ENCODE results near the gene CYP2R1.
"Not testable (repeated sequence)": the region's sequence is repeated elsewhere in the genome, so short reads cannot be mapped to it uniquely, and the experiment has no call there.

The CYP2R1 gene

GRCh38 chr11:14882196-14882595 is 9.8 kb downstream of the CYP2R1 start:
- peaks cover 3% of the 10 kb centered on the region for H3K9me3 ChIP-seq (ENCODE audit: low read length)
- H3K36me3 ChIP-seq (ENCODE audit: insufficient read depth, low read length) = peaks cover 8% of the 10 kb centered on the region
- no peak overlapping the region for H3K4me3 ChIP-seq (ENCODE audit: low read length)
- H3K27me3 ChIP-seq (ENCODE audit: insufficient read depth, low read length) = no peaks in the 10 kb centered on the region
- H3K4me1 ChIP-seq (ENCODE audit: insufficient read depth, low read length) = no peaks in the 10 kb centered on the region
- no peak overlapping the region for H2AFZ ChIP-seq (ENCODE audit: low read depth, low read length)

DNA sequence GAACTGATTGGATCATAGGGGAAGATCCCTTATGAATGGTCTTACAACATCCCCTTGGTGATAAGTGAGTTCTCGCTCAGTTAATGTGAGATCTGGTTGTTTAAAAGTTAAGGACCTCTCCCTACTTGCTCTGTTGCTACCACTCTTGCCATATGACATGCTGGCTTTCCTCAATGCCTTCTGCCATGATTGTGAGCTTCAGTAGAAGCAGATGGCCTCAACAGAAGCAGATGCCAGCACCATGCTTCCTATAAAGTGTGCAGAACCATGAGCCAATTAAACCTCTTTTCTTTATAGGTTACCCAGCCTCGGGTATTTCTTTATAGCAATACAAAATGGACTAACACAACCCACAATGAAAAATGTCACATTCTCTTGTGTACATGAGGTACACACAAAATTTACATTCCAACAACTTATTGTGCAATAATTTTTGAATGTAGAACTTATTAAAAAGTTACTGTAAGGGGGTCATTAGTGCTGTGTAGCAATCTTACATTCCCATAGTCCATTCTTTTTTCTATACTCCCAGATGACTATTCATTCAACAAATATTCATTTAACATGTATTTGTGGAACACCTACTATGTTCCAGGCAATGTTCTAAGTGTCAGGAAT is 10.3 kb downstream of the CYP2R1 start:
- Histone ChIP-seq H3K4me1 (ENCODE audit: insufficient read depth, low read length) (no peaks in the 10 kb centered on the region), H3K36me3 (ENCODE audit: insufficient read depth, low read length) (peaks cover 12% of the 10 kb centered on the region), H2AFZ (ENCODE audit: low read depth, low read length) (no peak overlapping the region), H3K4me3 (ENCODE audit: low read length) (no peak overlapping the region), H3K9me3 (ENCODE audit: low read length) (peaks cover 3% of the 10 kb centered on the region), H3K27me3 (ENCODE audit: insufficient read depth, low read length) (no peaks in the 10 kb centered on the region)

DNA sequence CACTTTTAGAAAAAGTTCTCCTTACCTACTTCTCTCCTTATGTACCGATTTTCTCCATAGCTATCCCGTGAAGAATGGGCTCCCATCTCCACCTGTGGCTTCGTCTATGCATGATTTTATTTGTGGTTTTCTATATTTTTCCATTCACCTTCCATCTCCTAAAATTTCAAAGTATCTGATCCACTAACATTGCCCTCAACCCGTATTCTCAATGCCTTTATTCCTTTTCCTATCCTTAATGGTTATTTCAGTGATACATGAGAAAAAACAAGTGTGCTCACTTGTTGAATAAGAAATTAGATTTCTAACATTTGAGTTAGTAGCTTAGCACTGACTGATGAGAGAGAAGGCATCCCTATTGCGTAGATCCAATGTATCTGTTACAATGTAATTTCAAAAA is 16.9 kb downstream of the CYP2R1 start:
- Histone ChIP-seq H3K27me3 (ENCODE audit: insufficient read depth, low read length) (no peaks in the 10 kb centered on the region), H3K4me1 (ENCODE audit: insufficient read depth, low read length) (no peaks in the 10 kb centered on the region), H3K9me3 (ENCODE audit: low read length) (no peaks in the 10 kb centered on the region), H3K36me3 (ENCODE audit: insufficient read depth, low read length) (peaks cover 12% of the 10 kb centered on the region), H2AFZ (ENCODE audit: low read depth, low read length) (no peak overlapping the region), H3K4me3 (ENCODE audit: low read length) (no peak overlapping the region)

GRCh38 chr11:14873632-14874031 is 18.4 kb downstream of the CYP2R1 start:
- Histone ChIP-seq H3K36me3 (ENCODE audit: insufficient read depth, low read length) (peaks cover 23% of the 10 kb centered on the region), H3K9me3 (ENCODE audit: low read length) (no peaks in the 10 kb centered on the region), H2AFZ (ENCODE audit: low read depth, low read length) (no peak overlapping the region), H3K4me1 (ENCODE audit: insufficient read depth, low read length) (no peaks in the 10 kb centered on the region), H3K4me3 (ENCODE audit: low read length) (no peak overlapping the region), H3K27me3 (ENCODE audit: insufficient read depth, low read length) (no peaks in the 10 kb centered on the region)

DNA sequence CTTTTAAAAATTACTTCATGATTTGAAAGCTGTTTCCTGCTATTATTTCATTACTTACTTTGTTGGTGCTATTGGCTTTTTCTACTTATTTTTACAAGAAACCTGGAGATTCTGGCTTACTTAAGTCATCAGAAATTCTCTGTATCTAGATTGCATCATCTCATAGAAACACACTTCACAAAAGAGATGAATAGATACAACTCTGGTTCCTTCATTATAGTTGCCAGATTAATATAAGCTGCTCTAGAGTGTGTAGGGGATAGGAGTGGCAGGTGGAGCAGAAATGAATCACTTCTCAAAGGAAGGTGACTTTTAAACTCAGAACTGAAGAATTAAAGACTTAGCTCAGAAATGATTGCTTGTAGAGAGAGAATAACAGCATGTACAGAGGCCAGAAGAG is 20.0 kb downstream of the CYP2R1 start:
- Histone ChIP-seq H3K27me3 (ENCODE audit: insufficient read depth, low read length) (no peaks in the 10 kb centered on the region), H3K36me3 (ENCODE audit: insufficient read depth, low read length) (peaks cover 31% of the 10 kb centered on the region), H3K4me1 (ENCODE audit: insufficient read depth, low read length) (no peaks in the 10 kb centered on the region), H3K9me3 (ENCODE audit: low read length) (no peaks in the 10 kb centered on the region), H2AFZ (ENCODE audit: low read depth, low read length) (no peak overlapping the region), H3K4me3 (ENCODE audit: low read length) (no peak overlapping the region)

DNA sequence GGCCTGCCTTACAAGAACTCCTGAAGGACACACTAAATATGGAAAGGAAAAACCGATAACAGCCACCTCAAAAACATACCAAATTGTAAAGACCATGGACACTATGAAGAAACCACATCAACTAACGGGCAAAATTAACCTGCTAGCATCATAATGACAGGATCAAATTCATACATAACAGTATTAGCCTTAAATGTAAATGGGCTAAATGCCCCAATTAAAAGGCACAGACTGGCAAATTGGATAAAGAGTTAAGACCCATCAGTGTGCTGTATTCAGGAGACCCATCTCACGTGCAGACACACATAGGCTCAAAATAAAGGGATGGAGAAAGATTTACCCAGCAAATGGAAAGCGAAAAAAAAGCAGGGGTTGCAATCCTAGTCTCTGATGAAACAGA is 28.3 kb downstream of the CYP2R1 start:
- peaks cover 17% of the 10 kb centered on the region for H3K36me3 ChIP-seq (ENCODE audit: insufficient read depth, low read length)
- H3K4me3 ChIP-seq (ENCODE audit: low read length); H3K9me3 ChIP-seq (ENCODE audit: low read length); H3K4me1 ChIP-seq (ENCODE audit: insufficient read depth, low read length); H3K27me3 ChIP-seq (ENCODE audit: insufficient read depth, low read length); H2AFZ ChIP-seq (ENCODE audit: low read depth, low read length): not testable (repeated sequence)

- peaks cover 2% of the 10 kb centered on the region for H3K4me1 ChIP-seq (ENCODE audit: insufficient read depth, low read length)
Measured at GRCh38 chr11:14861680-14862079, 30.4 kb downstream of the CYP2R1 start.

GRCh38 chr11:14860511-14860910 is 31.5 kb downstream of the CYP2R1 start:
- Histone ChIP-seq H3K36me3 (ENCODE audit: insufficient read depth, low read length) (peaks cover 4% of the 10 kb centered on the region), H3K27me3 (ENCODE audit: insufficient read depth, low read length) (no peaks in the 10 kb centered on the region), H3K9me3 (ENCODE audit: low read length) (no peaks in the 10 kb centered on the region), H3K4me1 (ENCODE audit: insufficient read depth, low read length) (peaks cover 2% of the 10 kb centered on the region), H2AFZ (ENCODE audit: low read depth, low read length) (no peak overlapping the region), H3K4me3 (ENCODE audit: low read length) (no peak overlapping the region)

More at GRCh38 chr11:14861680-14862079, 30.4 kb downstream of the CYP2R1 start:
- Histone ChIP-seq H3K27me3 (ENCODE audit: insufficient read depth, low read length) (no peaks in the 10 kb centered on the region), H3K4me3 (ENCODE audit: low read length) (no peak overlapping the region), H3K36me3 (ENCODE audit: insufficient read depth, low read length) (peaks cover 4% of the 10 kb centered on the region), H3K9me3 (ENCODE audit: low read length) (no peaks in the 10 kb centered on the region), H2AFZ (ENCODE audit: low read depth, low read length) (no peak overlapping the region)

DNA sequence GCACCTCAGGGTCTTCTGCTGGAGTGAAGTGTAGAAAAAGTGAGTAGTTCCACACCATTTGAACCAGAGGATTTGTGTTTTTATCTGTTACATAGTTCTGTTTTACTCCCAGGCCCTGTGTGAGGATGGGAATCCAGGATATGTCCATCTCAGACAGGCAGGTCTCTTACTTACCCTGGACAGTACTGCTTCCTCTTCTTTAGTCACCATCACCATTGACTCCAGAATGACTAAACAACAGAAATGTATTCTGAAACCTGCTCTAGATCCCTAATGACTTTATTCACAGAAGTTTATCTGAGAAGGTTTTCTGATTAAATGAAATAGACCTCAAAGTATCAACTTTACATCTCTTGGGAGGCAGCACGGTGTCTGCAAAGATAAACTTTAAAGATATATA is 33.6 kb downstream of the CYP2R1 start:
- Histone ChIP-seq H3K36me3 (ENCODE audit: insufficient read depth, low read length) (peaks cover 2% of the 10 kb centered on the region), H3K27me3 (ENCODE audit: insufficient read depth, low read length) (no peaks in the 10 kb centered on the region), H3K4me1 (ENCODE audit: insufficient read depth, low read length) (peaks cover 2% of the 10 kb centered on the region), H3K9me3 (ENCODE audit: low read length) (no peaks in the 10 kb centered on the region), H2AFZ (ENCODE audit: low read depth, low read length) (no peak overlapping the region), H3K4me3 (ENCODE audit: low read length) (no peak overlapping the region)

DNA sequence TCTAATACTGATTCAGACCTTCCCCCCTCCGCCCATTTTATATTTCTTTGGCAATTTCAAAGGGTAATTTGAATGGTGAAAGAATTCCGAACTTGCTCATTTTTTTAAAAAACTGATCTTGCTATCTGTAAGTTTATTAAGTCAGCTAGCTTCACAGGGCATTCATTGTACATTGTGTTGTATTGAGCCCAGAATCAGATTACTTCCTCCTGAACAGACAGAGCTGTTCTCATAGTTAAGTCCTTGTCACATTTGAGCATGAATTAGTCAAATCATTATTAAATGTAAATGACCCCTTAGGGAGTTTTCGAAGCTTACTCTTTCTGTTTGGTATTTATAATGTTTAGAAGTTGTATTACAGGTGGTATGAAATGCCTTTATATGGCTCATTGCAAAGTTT is 34.4 kb downstream of the CYP2R1 start:
- Histone ChIP-seq H3K4me1 (ENCODE audit: insufficient read depth, low read length) (peaks cover 2% of the 10 kb centered on the region), H3K4me3 (ENCODE audit: low read length) (no peak overlapping the region), H2AFZ (ENCODE audit: low read depth, low read length) (no peak overlapping the region), H3K9me3 (ENCODE audit: low read length) (no peaks in the 10 kb centered on the region), H3K27me3 (ENCODE audit: insufficient read depth, low read length) (no peaks in the 10 kb centered on the region), H3K36me3 (ENCODE audit: insufficient read depth, low read length) (no peaks in the 10 kb centered on the region)

DNA sequence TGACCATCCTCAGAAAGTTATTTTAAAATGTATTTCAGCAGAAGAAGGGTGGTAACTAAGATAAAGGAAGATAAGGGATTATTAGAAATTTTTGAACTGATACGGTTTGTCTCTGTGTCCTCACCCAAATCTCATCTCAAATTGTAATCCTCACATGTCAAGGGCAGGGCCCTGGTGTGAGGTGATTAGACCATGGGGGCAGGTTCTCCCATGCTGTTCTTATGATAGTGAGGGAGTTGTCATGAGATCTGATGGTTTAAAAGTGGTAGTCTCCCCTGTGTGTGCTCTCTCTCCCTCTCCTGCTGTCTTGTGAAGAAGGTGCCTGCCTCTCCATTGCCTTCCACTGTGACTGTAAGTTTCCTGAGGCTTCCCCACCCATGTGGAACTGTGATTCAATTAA is 36.1 kb downstream of the CYP2R1 start:
- H3K9me3 ChIP-seq (ENCODE audit: low read length) = no peaks in the 10 kb centered on the region
- H3K4me3 ChIP-seq (ENCODE audit: low read length) = no peak overlapping the region
- H3K27me3 ChIP-seq (ENCODE audit: insufficient read depth, low read length) = no peaks in the 10 kb centered on the region
- no peak overlapping the region for H2AFZ ChIP-seq (ENCODE audit: low read depth, low read length)
- H3K36me3 ChIP-seq (ENCODE audit: insufficient read depth, low read length) = no peaks in the 10 kb centered on the region
- H3K4me1 ChIP-seq (ENCODE audit: insufficient read depth, low read length) = peaks cover 2% of the 10 kb centered on the region

DNA sequence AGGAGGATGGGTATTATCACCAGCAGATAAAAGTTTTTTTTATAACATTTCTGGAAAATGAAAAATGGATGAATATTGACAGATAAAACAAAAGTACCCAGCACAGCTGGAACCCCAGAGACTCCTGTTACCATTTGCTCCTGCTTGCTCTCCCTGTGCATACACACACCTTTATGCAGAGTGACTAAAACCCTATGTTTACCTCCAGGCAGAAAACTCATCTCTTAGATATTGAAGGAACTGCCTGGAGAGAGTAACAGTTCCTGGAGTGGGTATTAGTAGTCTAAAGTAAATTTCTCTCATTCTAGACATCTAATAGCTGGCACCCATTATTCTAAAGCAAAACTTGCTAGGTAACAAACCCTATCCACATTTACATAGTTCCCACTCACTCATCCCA is 38.0 kb downstream of the CYP2R1 start:
- no peak overlapping the region for H2AFZ ChIP-seq (ENCODE audit: low read depth, low read length)
- peaks cover 2% of the 10 kb centered on the region for H3K4me1 ChIP-seq (ENCODE audit: insufficient read depth, low read length)
- no peak overlapping the region for H3K4me3 ChIP-seq (ENCODE audit: low read length)
- H3K36me3 ChIP-seq (ENCODE audit: insufficient read depth, low read length) = no peaks in the 10 kb centered on the region
- no peaks in the 10 kb centered on the region for H3K9me3 ChIP-seq (ENCODE audit: low read length)
- H3K27me3 ChIP-seq (ENCODE audit: insufficient read depth, low read length) = no peaks in the 10 kb centered on the region

GRCh38 chr11:14852571-14853177 is 39.4 kb downstream of the CYP2R1 start:
- no peak overlapping the region for H2AFZ ChIP-seq (ENCODE audit: low read depth, low read length)
- H3K4me3 ChIP-seq (ENCODE audit: low read length) = no peak overlapping the region
- no peaks in the 10 kb centered on the region for H3K9me3 ChIP-seq (ENCODE audit: low read length)
- H3K36me3 ChIP-seq (ENCODE audit: insufficient read depth, low read length) = no peaks in the 10 kb centered on the region
- peaks cover under 1% of the 10 kb centered on the region for H3K4me1 ChIP-seq (ENCODE audit: insufficient read depth, low read length)
- no peaks in the 10 kb centered on the region for H3K27me3 ChIP-seq (ENCODE audit: insufficient read depth, low read length)

DNA sequence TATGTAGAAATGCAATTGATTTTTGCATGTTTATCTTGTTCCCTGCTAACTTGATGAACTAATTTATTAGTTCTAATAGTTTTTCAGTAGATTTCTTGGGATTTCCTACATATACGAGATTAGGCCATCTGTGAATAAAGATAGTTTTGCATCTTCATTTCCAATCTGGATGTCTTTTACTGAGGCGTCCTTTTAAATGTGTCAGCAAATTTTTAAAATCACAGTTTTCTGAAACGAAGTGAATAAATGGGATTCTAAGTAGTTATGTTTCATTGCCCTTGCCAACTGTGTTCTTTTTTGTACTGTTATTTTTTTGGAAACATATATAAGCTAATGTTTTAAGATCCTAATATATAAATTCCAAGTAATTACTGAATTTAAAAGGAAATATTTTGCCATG is 50.0 kb downstream of the CYP2R1 start:
- Histone ChIP-seq H3K9me3 (ENCODE audit: low read length) (peaks cover 2% of the 10 kb centered on the region), H3K36me3 (ENCODE audit: insufficient read depth, low read length) (peaks cover 5% of the 10 kb centered on the region), H3K4me1 (ENCODE audit: insufficient read depth, low read length) (no peaks in the 10 kb centered on the region), H3K4me3 (ENCODE audit: low read length) (no peak overlapping the region), H3K27me3 (ENCODE audit: insufficient read depth, low read length) (no peaks in the 10 kb centered on the region), H2AFZ (ENCODE audit: low read depth, low read length) (no peak overlapping the region)
